ENCODE data around the gene ACSL1. TPM values are rescaled to one million over a fixed set of nuclear protein-coding genes. Genes with fewer than 3 reads are reported as not detected.

Gene ACSL1
- total RNA-seq, 2 experiments from 2014 or later, result 12.4 to 12.5 TPM

DNA sequence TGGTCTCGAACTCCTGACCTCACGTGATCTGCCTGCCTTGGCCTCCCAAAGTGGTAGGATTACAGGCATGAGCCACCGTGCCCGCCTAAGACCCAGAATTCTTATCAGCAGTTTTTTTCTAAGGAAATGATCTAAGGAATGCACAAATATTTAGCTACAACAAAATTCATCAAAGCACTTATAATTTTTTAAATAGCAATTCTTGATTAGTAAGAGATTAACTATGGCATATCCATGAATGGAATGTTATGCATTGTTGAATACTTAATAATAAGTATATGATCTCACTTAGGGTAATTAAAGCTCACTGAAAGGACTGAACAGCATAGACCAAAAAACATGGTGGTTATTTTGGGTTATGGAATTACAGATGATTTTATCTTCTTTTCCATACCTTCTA, 110.2 kb downstream of the ACSL1 start:
- no peaks in the 10 kb centered on the region for H3K36me3 ChIP-seq (ENCODE audit: insufficient read depth, low read length)
- no peaks in the 10 kb centered on the region for H3K27me3 ChIP-seq (ENCODE audit: control insufficient read depth in 1 of 2, insufficient read depth in 2 of 2, low read length in 2 of 2)
- no peak overlapping the region for H3K4me3 ChIP-seq (ENCODE audit: low read length)
- ChIA-PET CTCF (interaction anchor here (0.5 kb wide), 1 partner anchor 93 kb away, joined by 3 read pairs; no protein-coding TSS in a partner anchor), POLR2A (interaction anchor here (1.3 kb wide), 1 partner anchor 19 kb away, joined by 6 read pairs; the partner anchor contains the start of gene CENPU)
- H3K27ac Mint-ChIP-seq, result no peak overlapping the region
- H3K9me3 ChIP-seq (ENCODE audit: control insufficient read depth in 1 of 2, insufficient read depth in 1 of 2, low read length in 2 of 2), result no peaks in the 10 kb centered on the region
- no peaks in the 10 kb centered on the region for H3K27me3 Mint-ChIP-seq
- TF ChIP-seq, protein P1, sequence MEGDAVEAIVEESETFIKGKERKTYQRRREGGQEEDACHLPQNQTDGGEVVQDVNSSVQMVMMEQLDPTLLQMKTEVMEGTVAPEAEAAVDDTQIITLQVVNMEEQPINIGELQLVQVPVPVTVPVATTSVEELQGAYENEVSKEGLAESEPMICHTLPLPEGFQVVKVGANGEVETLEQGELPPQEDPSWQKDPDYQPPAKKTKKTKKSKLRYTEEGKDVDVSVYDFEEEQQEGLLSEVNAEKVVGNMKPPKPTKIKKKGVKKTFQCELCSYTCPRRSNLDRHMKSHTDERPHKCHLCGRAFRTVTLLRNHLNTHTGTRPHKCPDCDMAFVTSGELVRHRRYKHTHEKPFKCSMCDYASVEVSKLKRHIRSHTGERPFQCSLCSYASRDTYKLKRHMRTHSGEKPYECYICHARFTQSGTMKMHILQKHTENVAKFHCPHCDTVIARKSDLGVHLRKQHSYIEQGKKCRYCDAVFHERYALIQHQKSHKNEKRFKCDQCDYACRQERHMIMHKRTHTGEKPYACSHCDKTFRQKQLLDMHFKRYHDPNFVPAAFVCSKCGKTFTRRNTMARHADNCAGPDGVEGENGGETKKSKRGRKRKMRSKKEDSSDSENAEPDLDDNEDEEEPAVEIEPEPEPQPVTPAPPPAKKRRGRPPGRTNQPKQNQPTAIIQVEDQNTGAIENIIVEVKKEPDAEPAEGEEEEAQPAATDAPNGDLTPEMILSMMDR (IDR thresholded peaks at IDR 0.05), result no peak
- no peaks in the 10 kb centered on the region for H3K4me1 ChIP-seq (ENCODE audit: insufficient read depth, low read length)
- ATAC-seq (ENCODE audit: poor library complexity) (no peak), DNase-seq (no peak)
- intact Hi-C loops (cut with DNase I, micrococcal nuclease), result no loop called here
- no peak overlapping the region for H3K4me3 Mint-ChIP-seq
- H3K27ac ChIP-seq (ENCODE audit: low read depth in 1 of 2, low read length in 2 of 2), result no peak overlapping the region
- H3K36me3 Mint-ChIP-seq (ENCODE audit: low read depth), result peaks cover 20% of the 10 kb centered on the region
- no peaks in the 10 kb centered on the region for H3K9me3 Mint-ChIP-seq
- no peaks in the 10 kb centered on the region for H3K4me1 Mint-ChIP-seq (ENCODE audit: low read depth)

DNA sequence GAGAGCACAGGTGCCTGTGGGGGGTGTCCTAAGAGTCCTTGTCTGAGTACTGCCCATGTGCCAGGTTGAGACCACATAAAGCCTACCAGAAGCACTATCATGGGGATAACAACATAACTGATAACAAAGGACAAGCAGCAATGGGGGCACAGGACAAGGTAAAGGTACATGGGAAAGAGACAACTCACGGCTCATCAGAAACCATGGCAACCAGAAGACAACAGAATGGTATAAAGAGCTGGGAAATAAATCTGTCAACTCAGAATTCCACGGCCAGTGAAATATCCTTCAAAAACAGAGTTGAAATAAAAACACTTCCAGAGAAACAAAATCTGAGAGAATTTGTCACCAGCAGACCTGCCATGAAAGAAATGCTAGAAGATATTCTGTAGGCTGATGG, 111.9 kb downstream of the ACSL1 start:
- no peaks in the 10 kb centered on the region for H3K9me3 Mint-ChIP-seq
- intact Hi-C loops (cut with DNase I, micrococcal nuclease), result no loop called here
- POLR2A ChIA-PET, result no interaction called here
- Histone ChIP-seq H3K36me3 (ENCODE audit: insufficient read depth, low read length) (no peaks in the 10 kb centered on the region), H3K4me3 (ENCODE audit: low read length) (no peak overlapping the region), H3K27ac (ENCODE audit: low read depth in 1 of 2, low read length in 2 of 2) (no peak overlapping the region), H3K4me1 (ENCODE audit: insufficient read depth, low read length) (no peaks in the 10 kb centered on the region), H3K27me3 (ENCODE audit: control insufficient read depth in 1 of 2, insufficient read depth in 2 of 2, low read length in 2 of 2) (no peaks in the 10 kb centered on the region), H3K9me3 (ENCODE audit: control insufficient read depth in 1 of 2, insufficient read depth in 1 of 2, low read length in 2 of 2) (no peaks in the 10 kb centered on the region)
- DNase-seq, result no peak
- TF ChIP-seq, protein P1 (IDR thresholded peaks at IDR 0.05), result no peak
- CTCF ChIA-PET, result no interaction called here
- H3K4me3 Mint-ChIP-seq, result no peak overlapping the region
- peaks cover 11% of the 10 kb centered on the region for H3K36me3 Mint-ChIP-seq (ENCODE audit: low read depth)
- no peak overlapping the region for H3K27ac Mint-ChIP-seq
- no peaks in the 10 kb centered on the region for H3K4me1 Mint-ChIP-seq (ENCODE audit: low read depth)
- no peak for ATAC-seq (ENCODE audit: poor library complexity)
- H3K27me3 Mint-ChIP-seq, result no peaks in the 10 kb centered on the region

DNA sequence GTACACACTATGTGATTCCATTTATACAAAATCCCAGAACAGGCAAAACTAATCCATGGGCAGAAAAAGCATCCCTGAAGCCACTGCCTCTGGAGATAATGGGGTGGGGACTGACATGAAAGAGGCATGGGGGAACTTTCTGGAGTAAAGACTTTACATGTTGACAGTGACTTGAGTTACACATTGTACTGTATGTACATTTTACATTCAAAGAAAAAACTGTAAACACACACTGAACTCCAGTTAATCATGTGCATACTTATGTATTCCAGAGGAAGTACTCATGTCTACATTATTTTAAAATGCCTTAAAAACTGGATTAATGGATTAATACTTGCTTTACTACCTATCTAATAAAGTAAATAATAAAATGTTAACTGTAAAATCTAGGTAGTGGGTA, 113.4 kb downstream of the ACSL1 start:
- no peak overlapping the region for H3K27ac ChIP-seq (ENCODE audit: low read depth in 1 of 2, low read length in 2 of 2)
- H3K4me3 ChIP-seq (ENCODE audit: low read length), result no peak overlapping the region
- no peaks in the 10 kb centered on the region for H3K36me3 ChIP-seq (ENCODE audit: insufficient read depth, low read length)
- CTCF ChIA-PET, result no interaction called here
- no peaks in the 10 kb centered on the region for H3K4me1 Mint-ChIP-seq (ENCODE audit: low read depth)
- DNase-seq (no peak), ATAC-seq (ENCODE audit: poor library complexity) (no peak)
- intact Hi-C loops (cut with DNase I, micrococcal nuclease), result no loop called here
- no peak overlapping the region for H3K4me3 Mint-ChIP-seq
- no peaks in the 10 kb centered on the region for H3K27me3 ChIP-seq (ENCODE audit: control insufficient read depth in 1 of 2, insufficient read depth in 2 of 2, low read length in 2 of 2)
- POLR2A ChIA-PET, result no interaction called here
- TF ChIP-seq, protein P1 (IDR thresholded peaks at IDR 0.05), result no peak
- peaks cover 3% of the 10 kb centered on the region for H3K36me3 Mint-ChIP-seq (ENCODE audit: low read depth)
- H3K9me3 ChIP-seq (ENCODE audit: control insufficient read depth in 1 of 2, insufficient read depth in 1 of 2, low read length in 2 of 2), result no peaks in the 10 kb centered on the region
- no peaks in the 10 kb centered on the region for H3K9me3 Mint-ChIP-seq
- H3K4me1 ChIP-seq (ENCODE audit: insufficient read depth, low read length), result no peaks in the 10 kb centered on the region
- no peaks in the 10 kb centered on the region for H3K27me3 Mint-ChIP-seq
- H3K27ac Mint-ChIP-seq, result no peak overlapping the region
